Fibroblast of peridontal ligament (primary cell): Measurements from ENCODE around the gene KXD1.

Experiments used
- DNase-seq: peaks from one replicate; pipeline ENCODE4 v3.0.0-alpha.2; 2010; ENCODE audit errors: extremely low read depth

The KXD1 gene

DNA sequence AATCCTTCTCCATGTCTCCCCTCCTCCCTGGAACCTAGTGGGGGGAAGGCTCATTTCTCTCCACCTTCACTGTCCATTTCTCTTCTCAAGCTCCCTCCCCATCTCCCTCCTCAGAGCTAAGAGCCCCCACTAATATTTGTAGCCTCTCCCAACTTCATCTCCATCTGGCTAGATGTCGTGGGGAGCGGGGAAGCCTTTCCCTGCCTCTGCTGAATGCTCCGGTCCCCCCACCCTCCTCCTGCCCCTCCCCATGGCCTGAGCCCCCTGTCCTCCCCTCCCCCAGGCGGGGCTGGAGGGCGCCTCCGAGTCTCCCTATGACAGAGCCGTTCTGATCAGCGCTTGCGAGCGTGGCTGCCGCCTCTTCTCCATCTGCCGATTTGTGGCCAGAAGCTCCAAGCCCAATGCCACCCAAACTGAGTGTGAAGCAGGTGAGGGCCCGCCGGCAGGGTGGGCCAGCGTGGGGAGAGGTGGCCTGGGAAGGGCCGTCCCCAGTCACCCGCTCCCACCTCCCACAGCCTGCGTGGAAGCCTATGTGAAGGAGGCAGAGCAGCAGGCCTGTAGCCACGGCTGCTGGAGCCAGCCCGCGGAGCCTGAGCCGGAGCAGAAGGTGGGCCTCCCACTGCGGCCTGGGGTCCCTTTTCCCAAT, 56.0 kb downstream of the KXD1 start:
- no peak for DNase-seq

DNA sequence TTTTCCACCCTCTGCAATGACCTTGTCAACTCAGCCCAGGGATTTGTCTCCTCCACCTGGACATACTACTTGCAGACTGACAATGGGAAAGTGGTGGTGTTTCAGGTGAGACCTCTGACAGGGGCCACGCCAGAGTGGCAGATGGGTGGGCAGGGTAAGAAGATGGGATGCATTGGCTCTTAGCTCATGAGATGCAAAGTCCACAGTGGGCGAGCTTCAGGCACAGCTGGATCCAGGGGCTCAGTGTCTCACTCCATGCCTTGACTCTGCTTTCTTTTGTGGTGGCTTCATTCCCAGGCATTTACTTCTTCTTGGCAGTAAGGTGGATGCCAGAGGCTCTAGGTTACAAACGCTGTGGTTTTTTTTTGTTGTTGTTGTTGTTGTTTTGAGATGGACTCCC, 58.4 kb downstream of the KXD1 start:
- DNase-seq, result no peak

DNA sequence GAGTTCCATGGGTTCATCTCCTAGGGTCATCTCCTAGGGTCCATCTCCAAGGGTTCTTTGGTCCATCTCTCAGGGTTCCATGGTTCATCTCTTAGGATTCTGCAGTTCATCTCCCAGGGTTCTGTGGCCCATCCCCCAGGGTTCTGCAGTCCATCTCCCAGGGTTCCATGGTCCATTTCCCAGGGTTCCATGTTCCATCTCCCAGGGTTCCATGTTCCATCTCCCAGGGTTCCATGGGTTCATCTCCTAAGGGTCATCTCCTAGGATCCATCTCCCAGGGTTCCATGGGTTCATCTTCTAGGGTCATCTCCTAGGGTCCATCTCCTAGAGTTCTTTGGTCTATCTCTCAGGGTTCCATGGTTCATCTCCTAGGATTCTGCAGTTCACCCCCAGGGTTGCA, 59.9 kb downstream of the KXD1 start:
- no peak for DNase-seq

DNA sequence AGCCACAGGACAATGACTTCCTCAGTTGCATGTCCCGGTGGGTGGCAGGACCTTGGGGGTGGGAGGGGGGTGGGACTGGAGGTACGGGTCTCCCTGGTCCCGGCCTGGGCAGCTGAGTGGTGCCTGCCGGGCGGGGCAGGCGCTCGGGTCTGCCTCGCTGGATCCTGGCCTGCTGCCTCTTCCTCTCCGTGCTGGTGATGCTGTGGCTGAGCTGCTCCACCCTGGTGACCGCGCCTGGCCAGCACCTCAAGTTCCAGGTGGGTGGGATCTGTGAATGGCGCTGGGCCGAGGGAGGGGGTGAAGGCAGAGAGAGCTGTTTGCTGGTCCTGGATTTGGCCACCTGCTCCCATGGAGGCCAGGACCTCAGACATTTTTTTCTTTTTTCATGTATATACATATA, 60.6 kb downstream of the KXD1 start:
- no peak for DNase-seq
